ENCODE measurements around the gene IGHMBP2. TPM values are rescaled to one million over a fixed set of nuclear protein-coding genes. Genes with fewer than 3 reads are reported as not detected.

IGHMBP2 gene
- total RNA-seq, 1 experiment from 2014 or later = 24.0 TPM

GRCh38 chr11:68948935-68949334, 45.2 kb downstream of the IGHMBP2 start:
- Histone ChIP-seq H3K9ac (ENCODE audit: extremely low read depth, insufficient read length, low read length) (no peak overlapping the region), H2AFZ (ENCODE audit: low read length) (no peak overlapping the region), H4K5ac (ENCODE audit: insufficient read length, low read depth, low read length) (no peak overlapping the region), H3K18ac (ENCODE audit: insufficient read length, low read depth, low read length) (no peak overlapping the region), H3K23me2 (ENCODE audit: insufficient read length, low read depth, low read length, poor library complexity, severe bottlenecking) (no peaks in the 10 kb centered on the region), H3K23ac (ENCODE audit: insufficient read length, low read depth, low read length) (no peak overlapping the region), H4K91ac (ENCODE audit: insufficient read length, low read depth, low read length) (no peak overlapping the region), H2BK5ac (ENCODE audit: insufficient read length, low read length) (no peak overlapping the region), H3K9me3 (ENCODE audit: control insufficient read depth, low read depth, low read length) (no peaks in the 10 kb centered on the region), H3K27me3 (ENCODE audit: insufficient read depth, low read length) (no peaks in the 10 kb centered on the region), H3K56ac (ENCODE audit: insufficient read length, low read depth, low read length) (no peak overlapping the region), H2BK15ac (ENCODE audit: low read depth, low read length) (no peak overlapping the region), H2BK120ac (ENCODE audit: low read depth, low read length, poor library complexity, severe bottlenecking) (no peak overlapping the region), H3K4me2 (ENCODE audit: insufficient read depth, insufficient read length, low read length) (no peak overlapping the region), H3K79me2 (ENCODE audit: insufficient read depth, low read length) (no peaks in the 10 kb centered on the region), H3K79me1 (ENCODE audit: insufficient read depth, low read depth, low read length, poor library complexity, severe bottlenecking) (no peaks in the 10 kb centered on the region), H4K20me1 (ENCODE audit: control insufficient read depth, insufficient read depth, insufficient read length) (no peaks in the 10 kb centered on the region), H3K14ac (ENCODE audit: insufficient read depth, low read length) (no peak overlapping the region), H3K4ac (ENCODE audit: low read depth, low read length) (no peak overlapping the region), H3K4me1 (ENCODE audit: insufficient read depth, low read length) (no peaks in the 10 kb centered on the region; the same call in 1 of the 2 replicates), H2BK12ac (ENCODE audit: insufficient read length, low read depth, low read length) (no peak overlapping the region), H3K27ac (ENCODE audit: insufficient read length, low read depth, low read length) (no peak overlapping the region), H4K8ac (replicated peaks; ENCODE audit: insufficient read length, low read depth, low read length) (no peak overlapping the region), H2BK20ac (ENCODE audit: low read depth, low read length, poor library complexity, severe bottlenecking) (no peak overlapping the region), H2AK5ac (ENCODE audit: insufficient read length, low read length) (no peak overlapping the region), H3T11ph (ENCODE audit: low read length) (no peak overlapping the region)
- Mint-ChIP-seq H3K27me3 (ENCODE audit: low read depth) (no peaks in the 10 kb centered on the region; the same call in 1 of the 2 replicates), H3K4me3 (no peak overlapping the region), H3K9me3 (no peaks in the 10 kb centered on the region), H3K36me3 (ENCODE audit: insufficient read depth in 1 of 3, low read depth in 3 of 3) (no peaks in the 10 kb centered on the region), H3K4me1 (peaks cover 21 to 29% of the 10 kb centered on the region in 2 experiments), H3K27ac (0 out of 7 replicates have a peak overlapping the region, but pooled peaks of 1 of the 3 experiments have one; percentile 7)
- WGBS (ENCODE audit: extremely low coverage, insufficient read length, low lambda C conversion rate) = no CpG with 5 or more reads among the region's 17 CpGs
- TF ChIP-seq, protein P1, sequence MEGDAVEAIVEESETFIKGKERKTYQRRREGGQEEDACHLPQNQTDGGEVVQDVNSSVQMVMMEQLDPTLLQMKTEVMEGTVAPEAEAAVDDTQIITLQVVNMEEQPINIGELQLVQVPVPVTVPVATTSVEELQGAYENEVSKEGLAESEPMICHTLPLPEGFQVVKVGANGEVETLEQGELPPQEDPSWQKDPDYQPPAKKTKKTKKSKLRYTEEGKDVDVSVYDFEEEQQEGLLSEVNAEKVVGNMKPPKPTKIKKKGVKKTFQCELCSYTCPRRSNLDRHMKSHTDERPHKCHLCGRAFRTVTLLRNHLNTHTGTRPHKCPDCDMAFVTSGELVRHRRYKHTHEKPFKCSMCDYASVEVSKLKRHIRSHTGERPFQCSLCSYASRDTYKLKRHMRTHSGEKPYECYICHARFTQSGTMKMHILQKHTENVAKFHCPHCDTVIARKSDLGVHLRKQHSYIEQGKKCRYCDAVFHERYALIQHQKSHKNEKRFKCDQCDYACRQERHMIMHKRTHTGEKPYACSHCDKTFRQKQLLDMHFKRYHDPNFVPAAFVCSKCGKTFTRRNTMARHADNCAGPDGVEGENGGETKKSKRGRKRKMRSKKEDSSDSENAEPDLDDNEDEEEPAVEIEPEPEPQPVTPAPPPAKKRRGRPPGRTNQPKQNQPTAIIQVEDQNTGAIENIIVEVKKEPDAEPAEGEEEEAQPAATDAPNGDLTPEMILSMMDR (conservative IDR thresholded peaks at IDR 0.05) = no peak
- no peak for DNase-seq
